Thoracic aorta (tissue), 2 donors: ENCODE data around the gene KCND3. TPM values are rescaled to one million over a fixed set of nuclear protein-coding genes. Genes with fewer than 3 reads are reported as not detected.

Experiments
- ATAC-seq: fragments of 150-250 bp; one replicate; pipeline ENCODE4 v1.8.0; 2017; ENCODE audit warnings: low read depth; ENCODE audit not compliant: insufficient number of reproducible peaks, low FRiP score
- DNase-seq: peaks from one replicate; pipeline ENCODE4 v3.0.0-alpha.2; 2020; ENCODE audit warnings: low spot score
- H3K27ac ChIP-seq, 2 donors: fragments of 200-600 bp; sonication (generic); 1 replicate in 1 of 2; 2 replicates in 1 of 2; pipeline ENCODE4 v1.5.1; 2016; ENCODE audit warnings: mild to moderate bottlenecking in 2 of 2, moderate library complexity in 2 of 2
- H3K27me3 ChIP-seq: fragments of 200-600 bp; sonication (generic); replicated peaks from 2 replicates; pipeline ENCODE4 v1.6.0; 2016; ENCODE audit warnings: mild to moderate bottlenecking; ENCODE audit not compliant: insufficient read depth
- H3K36me3 ChIP-seq: fragments of 200-600 bp; sonication (generic); one replicate; pipeline ENCODE4 v1.5.1; 2016
- H3K4me1 ChIP-seq, 2 donors: fragments of 200-600 bp; sonication (generic); 1 replicate in 1 of 2; 2 replicates in 1 of 2; pipeline versions ENCODE4 v1.5.1 to v1.6.0; 2016; ENCODE audit warnings: low read depth in 2 of 2, mild to moderate bottlenecking in 1 of 2; ENCODE audit not compliant: control insufficient read depth in 1 of 2
- H3K4me3 ChIP-seq: fragments of 200-600 bp; sonication (generic); 2 replicates; pipeline ENCODE4 v1.5.1; 2016; ENCODE audit warnings: mild to moderate bottlenecking
- H3K9me3 ChIP-seq: fragments of 200-600 bp; sonication (generic); 2 replicates; pipeline ENCODE4 v1.5.1; 2016
- CTCF ChIP-seq: fragments of 200-600 bp; sonication (generic); IDR thresholded peaks from one replicate; pipeline ENCODE4 v1.5.1; 2019; ENCODE audit warnings: antibody characterized with exemption
- total RNA-seq, 2 donors: library from RNA; depleted of rRNA; stranded (reverse); fragments of >200 nt; gene quantifications; one replicate each; pipeline versions ENCODE4 v1.1.0 to v1.2.3, GENCODE V29; 2016

Gene KCND3
- total RNA-seq, 2 donors from 2014 or later, result 12.3 to 16.6 TPM

- no peak for DNase-seq
- no peaks in the 10 kb centered on the region for H3K36me3 ChIP-seq
- H3K27ac ChIP-seq, result no peak overlapping the region
- peaks cover 0 to 8% of the 10 kb centered on the region in 2 donors for H3K4me1 ChIP-seq
- ATAC-seq, result no peak
- H3K9me3 ChIP-seq, result no peaks in the 10 kb centered on the region
- TF ChIP-seq CTCF, result no peak
- no peak overlapping the region for H3K4me3 ChIP-seq
- no peaks in the 10 kb centered on the region for H3K27me3 ChIP-seq
Observed at GRCh38 chr1:111961773-111962565, 27.5 kb downstream of the KCND3 start.

GRCh38 chr1:111961016-111961415, 28.5 kb downstream of the KCND3 start:
- no peaks in the 10 kb centered on the region for H3K9me3 ChIP-seq
- H3K4me1 ChIP-seq, result peaks cover 0 to 8% of the 10 kb centered on the region in 2 donors
- H3K27ac ChIP-seq, result no peak overlapping the region
- no peaks in the 10 kb centered on the region for H3K36me3 ChIP-seq
- TF ChIP-seq CTCF, result no peak
- ATAC-seq (no peak), DNase-seq (no peak)
- no peaks in the 10 kb centered on the region for H3K27me3 ChIP-seq
- no peak overlapping the region for H3K4me3 ChIP-seq

- Histone ChIP-seq H3K27me3 (no peaks in the 10 kb centered on the region), H3K27ac (no peak overlapping the region), H3K4me1 (peaks cover 0 to 8% of the 10 kb centered on the region in 2 donors), H3K36me3 (no peaks in the 10 kb centered on the region), H3K4me3 (no peak overlapping the region), H3K9me3 (no peaks in the 10 kb centered on the region)
- no peak for TF ChIP-seq CTCF
- ATAC-seq (no peak), DNase-seq (no peak)
Observed at GRCh38 chr1:111959436-111959835, 30.0 kb downstream of the KCND3 start.

GRCh38 chr1:111958851-111959250, 30.6 kb downstream of the KCND3 start:
- H3K36me3 ChIP-seq, result no peaks in the 10 kb centered on the region
- no peak overlapping the region for H3K27ac ChIP-seq
- no peaks in the 10 kb centered on the region for H3K9me3 ChIP-seq
- peaks cover 0 to 3% of the 10 kb centered on the region in 2 donors for H3K4me1 ChIP-seq
- no peaks in the 10 kb centered on the region for H3K27me3 ChIP-seq
- ATAC-seq, result no peak
- no peak overlapping the region for H3K4me3 ChIP-seq
- no peak for TF ChIP-seq CTCF
- DNase-seq, result no peak

GRCh38 chr1:111958075-111958474, 31.4 kb downstream of the KCND3 start:
- Histone ChIP-seq H3K36me3 (no peaks in the 10 kb centered on the region), H3K4me1 (no peaks in the 10 kb centered on the region), H3K27ac (no peak overlapping the region), H3K9me3 (no peaks in the 10 kb centered on the region), H3K4me3 (no peak overlapping the region), H3K27me3 (no peaks in the 10 kb centered on the region)
- no peak for DNase-seq
- no peak for TF ChIP-seq CTCF
- ATAC-seq, result no peak
